HG02610 (cell line): ENCODE results near the gene GNG8.

ENCODE experiments used
- ATAC-seq: cut with Tn5 transposase; IDR thresholded peaks from one replicate; pipeline ENCODE4 v1.9.1; 2021; ENCODE audit warnings: mild to moderate bottlenecking, moderate library complexity; ENCODE audit not compliant: unreplicated experiment

GNG8 gene

GRCh38 chr19:46635920-46636761 is at the start of gene GNG8:
Gene GNG8, minus strand, starts transcription at chr19:46636202. Its CDS starts 1,520 bp downstream, at chr19:46634682.
- ATAC-seq: no peak

GRCh38 chr19:46685189-46685588 is 49.2 kb upstream of the GNG8 start:
- ATAC-seq: no peak

- no peak for ATAC-seq
Observed at GRCh38 chr19:46678110-46678732, 42.2 kb upstream of the GNG8 start.

GRCh38 chr19:46674416-46675178 is 38.6 kb upstream of the GNG8 start:
- no peak for ATAC-seq

GRCh38 chr19:46670813-46671212 is 34.8 kb upstream of the GNG8 start:
- no peak for ATAC-seq

- ATAC-seq: no peak
Observed at GRCh38 chr19:46668662-46669061, 32.7 kb upstream of the GNG8 start.

GRCh38 chr19:46665072-46665471 is 29.1 kb upstream of the GNG8 start:
- ATAC-seq: no peak

GRCh38 chr19:46661735-46662592 is 26.0 kb upstream of the GNG8 start:
- no peak for ATAC-seq

- ATAC-seq: peak; percentile 90
Observed at GRCh38 chr19:46661020-46661731, 25.2 kb upstream of the GNG8 start, which contains the start of gene DACT3. Gene DACT3, minus strand, starts transcription at chr19:46661182. Its CDS starts 118 bp downstream, at chr19:46661064.

GRCh38 chr19:46660551-46661019 is 24.6 kb upstream of the GNG8 start:
- no peak for ATAC-seq

- ATAC-seq: no peak
Observed at GRCh38 chr19:46660008-46660517, 24.1 kb upstream of the GNG8 start.

GRCh38 chr19:46659151-46660007 is 23.4 kb upstream of the GNG8 start:
- ATAC-seq: no peak

- no peak for ATAC-seq
Observed at GRCh38 chr19:46656541-46656940, 20.5 kb upstream of the GNG8 start.

- no peak for ATAC-seq
Observed at GRCh38 chr19:46654621-46655152, 18.7 kb upstream of the GNG8 start.

GRCh38 chr19:46650445-46650844 is 14.4 kb upstream of the GNG8 start:
- no peak for ATAC-seq

- no peak for ATAC-seq
Observed at GRCh38 chr19:46648961-46649960, 13.3 kb upstream of the GNG8 start.
